HG02943 (cell line): ENCODE results near the gene PSD2.

Source experiments
- ATAC-seq: cut with Tn5 transposase; IDR thresholded peaks from one replicate; pipeline ENCODE4 v1.9.1; 2021; ENCODE audit warnings: mild to moderate bottlenecking, low read depth, moderate library complexity; ENCODE audit not compliant: unreplicated experiment

The PSD2 gene

GRCh38 chr5:139809331-139809810 is 13.8 kb downstream of the PSD2 start:
- ATAC-seq: no peak

GRCh38 chr5:139810341-139811273 is 15.0 kb downstream of the PSD2 start:
- no peak for ATAC-seq

GRCh38 chr5:139811274-139811607 is 15.6 kb downstream of the PSD2 start:
- ATAC-seq: no peak

DNA sequence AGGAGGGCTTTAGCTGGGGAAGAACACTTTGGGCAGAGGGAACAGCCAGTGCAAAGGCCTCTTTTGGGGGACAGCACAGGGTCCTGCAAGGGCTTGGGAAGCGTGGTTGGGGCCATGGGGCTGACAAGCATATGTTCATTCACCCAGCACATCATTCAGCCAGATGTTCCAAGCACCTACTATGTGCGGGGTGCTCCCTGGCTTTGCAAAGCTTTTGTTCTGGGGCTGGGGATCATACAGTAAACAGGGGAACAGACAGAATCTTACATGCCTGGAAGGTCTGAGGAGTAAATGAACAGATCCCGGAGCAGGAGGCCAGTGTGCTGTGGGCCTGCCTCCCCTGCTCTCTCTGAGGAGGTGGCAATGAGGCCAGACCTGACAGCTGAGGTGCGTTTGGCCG is 16.7 kb downstream of the PSD2 start:
- ATAC-seq: no peak

- no peak for ATAC-seq
These were observed 17.5 kb downstream of the PSD2 start for GRCh38 chr5:139812836-139813805.

- no peak for ATAC-seq
These were observed 18.6 kb downstream of the PSD2 start for GRCh38 chr5:139814191-139814601.

DNA sequence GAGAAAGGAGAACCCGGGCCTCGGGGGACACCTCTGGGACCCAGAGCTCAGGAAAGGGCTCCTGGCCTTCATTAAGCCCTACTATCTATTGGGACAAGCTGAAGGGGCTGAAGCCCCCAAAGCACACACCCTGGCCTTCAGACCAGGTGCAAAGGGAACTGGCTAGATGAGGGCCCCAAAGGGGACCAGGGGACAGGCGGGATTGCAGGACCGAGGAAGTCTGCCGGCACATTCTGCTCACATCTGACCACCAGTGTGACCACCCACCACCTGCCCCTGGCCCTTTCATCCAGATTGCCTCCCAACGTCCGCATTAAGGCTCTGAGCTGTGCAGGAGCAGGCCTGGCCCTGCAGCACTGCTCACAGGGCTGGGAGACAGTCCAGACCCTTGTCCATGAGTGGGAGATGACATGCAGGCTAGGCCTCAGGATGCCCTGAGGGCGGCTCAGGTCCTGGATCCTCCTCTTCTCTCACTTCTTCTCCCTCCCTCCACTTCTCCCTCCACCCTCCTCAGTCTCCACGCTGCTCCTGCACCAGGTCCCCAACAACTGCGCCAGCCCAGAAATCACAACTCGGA is 19.2 kb downstream of the PSD2 start:
- no peak for ATAC-seq

GRCh38 chr5:139816566-139816965 is 21.0 kb downstream of the PSD2 start:
- no peak for ATAC-seq

DNA sequence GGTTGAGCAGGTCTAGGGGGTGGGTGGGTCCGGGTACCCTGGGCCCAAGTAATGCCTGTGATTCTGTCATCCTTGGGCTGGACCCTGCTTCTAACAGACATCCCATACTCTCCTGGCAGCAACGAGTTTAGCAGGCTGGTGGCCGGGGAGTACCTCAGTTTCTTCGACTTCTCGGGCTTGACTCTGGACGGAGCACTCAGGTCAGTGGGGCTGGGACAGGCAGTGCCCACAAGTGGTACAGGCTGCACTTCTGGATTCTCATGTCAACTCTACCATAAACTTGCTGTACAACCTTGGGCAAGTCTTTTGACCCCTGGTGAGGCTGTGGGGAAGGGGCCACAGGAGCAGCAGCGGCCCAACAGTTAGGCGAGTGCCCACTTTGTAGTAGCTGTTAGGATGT is 21.8 kb downstream of the PSD2 start:
- no peak for ATAC-seq

GRCh38 chr5:139817970-139818369 is 22.4 kb downstream of the PSD2 start:
- ATAC-seq: no peak

DNA sequence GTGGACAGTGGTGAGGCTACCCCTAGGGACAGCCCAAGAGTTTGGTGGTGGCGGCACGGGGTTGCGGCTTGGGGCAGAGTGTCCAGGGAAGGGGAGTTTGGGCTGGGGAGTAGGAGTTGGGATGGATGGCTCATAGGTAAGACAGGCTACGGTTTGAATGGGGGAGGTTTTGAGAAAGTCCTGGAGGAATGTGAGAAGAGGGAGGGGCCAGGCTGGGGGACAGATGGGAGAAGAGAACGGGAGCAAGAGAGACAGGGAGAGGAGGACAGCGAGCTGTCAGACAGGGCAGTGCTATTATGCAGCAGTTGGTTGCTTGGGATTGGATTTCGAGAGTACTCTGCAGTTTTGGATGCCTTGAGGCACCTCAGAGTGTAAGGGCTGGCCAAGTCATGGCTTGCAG is 24.5 kb downstream of the PSD2 start:
- no peak for ATAC-seq

DNA sequence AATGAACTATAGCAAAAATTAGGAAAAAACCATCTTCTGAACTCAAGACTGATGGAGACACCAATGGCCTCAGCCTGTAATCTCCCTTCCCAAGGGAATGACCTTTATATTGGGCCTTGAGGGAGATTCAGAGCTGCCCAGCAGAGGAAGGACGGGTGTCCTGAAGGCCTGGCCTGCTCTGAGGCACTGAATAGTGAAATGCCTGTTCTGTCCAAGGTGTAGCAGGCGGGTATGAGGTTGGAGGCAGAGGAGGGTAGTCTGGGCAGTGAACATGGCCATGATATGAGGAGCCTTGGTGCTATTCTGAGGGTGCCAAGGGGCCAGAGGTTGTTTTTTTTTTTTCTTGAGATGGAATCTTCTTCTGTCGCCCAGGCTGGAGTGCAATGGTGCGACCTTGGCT is 25.0 kb downstream of the PSD2 start:
- no peak for ATAC-seq

- no peak for ATAC-seq
These were observed 26.4 kb downstream of the PSD2 start for GRCh38 chr5:139821806-139822552.

DNA sequence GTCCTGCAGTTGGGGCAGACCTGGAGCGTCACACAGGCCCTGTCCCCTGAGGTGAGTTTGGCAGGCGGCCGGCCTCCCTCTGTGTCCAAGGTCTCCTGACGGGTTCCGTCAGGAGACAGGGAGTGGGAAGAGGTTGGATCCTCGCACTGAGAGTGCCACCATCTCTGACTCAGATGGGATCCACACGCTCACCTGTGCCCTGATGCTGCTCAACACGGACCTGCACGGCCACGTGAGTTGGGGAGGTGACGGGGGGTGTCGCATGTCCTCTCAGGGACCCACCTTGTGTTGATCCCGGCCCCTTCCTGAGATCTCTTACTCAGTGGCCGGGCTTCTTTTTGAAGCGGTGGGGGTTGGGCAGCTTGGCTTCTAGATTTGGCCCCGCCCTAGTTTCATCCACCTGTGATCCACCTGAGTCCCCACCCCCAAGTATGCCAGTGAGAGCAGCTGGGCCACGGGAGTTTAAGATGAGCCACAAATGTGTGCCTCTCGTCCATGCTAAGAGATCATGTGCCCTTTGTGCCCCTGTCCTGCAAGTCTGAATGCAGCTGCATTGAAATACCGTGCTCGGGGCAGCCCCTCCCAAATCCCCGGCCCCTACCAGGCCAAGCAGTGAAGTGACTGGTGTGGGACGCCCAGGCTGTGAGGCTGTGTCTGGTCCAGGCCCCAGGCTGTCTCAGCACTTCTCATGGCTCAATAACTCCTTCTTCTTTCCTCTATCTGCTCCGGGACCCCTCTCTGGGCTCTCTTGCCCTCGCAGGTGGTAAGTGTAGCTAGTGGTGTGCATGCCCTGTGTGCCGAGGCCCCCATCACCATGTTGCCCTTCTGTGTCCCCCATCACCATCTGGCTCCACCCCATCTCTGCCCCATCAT is 27.2 kb downstream of the PSD2 start:
- no peak for ATAC-seq

DNA sequence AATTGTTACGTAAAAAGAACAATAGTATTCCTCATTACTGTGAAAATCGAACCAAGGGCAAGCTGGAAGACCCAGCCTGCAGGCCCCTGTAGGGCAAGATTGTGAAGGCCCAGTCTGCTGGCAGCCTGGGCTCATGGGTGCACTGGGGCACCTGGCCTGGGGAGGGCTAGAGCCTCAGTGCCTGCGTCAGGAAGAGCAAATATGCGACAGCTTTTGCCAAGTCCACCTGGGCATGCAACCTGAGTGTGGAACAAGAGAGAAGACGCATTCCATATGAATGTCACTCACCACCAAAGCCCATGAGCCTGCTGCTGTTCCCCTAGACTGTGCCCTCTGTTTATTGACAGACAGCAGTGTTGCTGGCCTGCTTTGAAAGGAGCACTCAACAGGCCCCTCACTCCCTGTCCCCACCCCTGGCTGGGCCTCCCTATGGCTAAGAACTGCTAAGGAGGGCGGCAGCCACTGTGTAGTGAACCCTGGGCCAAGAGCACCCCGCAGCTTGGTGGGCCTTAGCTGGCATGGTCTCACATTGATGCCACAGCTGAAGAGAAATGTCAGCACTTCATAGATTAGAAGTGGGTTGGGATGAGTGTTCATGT is 28.2 kb downstream of the PSD2 start:
- no peak for ATAC-seq

DNA sequence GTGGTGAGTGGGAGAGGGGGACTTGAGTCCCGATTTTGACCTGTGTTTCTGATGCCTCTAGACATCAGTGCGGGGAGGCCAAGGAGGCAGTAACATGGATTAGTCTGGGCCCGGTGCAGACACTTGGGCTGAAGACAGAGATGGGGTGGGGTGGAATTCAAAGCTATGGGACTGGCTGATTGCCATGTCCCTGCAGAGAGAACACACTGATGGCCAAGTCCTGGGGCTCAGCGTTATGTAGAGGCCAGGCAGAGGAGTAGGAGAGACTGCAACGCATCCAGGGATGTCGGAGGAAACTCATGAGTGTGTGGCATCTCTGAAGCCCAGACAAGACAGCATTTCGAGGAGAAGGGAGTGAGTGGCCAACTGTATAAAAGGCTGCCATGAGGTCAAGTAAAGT is 30.1 kb downstream of the PSD2 start:
- no peak for ATAC-seq

GRCh38 chr5:139828207-139828895 is 32.7 kb downstream of the PSD2 start:
- no peak for ATAC-seq

DNA sequence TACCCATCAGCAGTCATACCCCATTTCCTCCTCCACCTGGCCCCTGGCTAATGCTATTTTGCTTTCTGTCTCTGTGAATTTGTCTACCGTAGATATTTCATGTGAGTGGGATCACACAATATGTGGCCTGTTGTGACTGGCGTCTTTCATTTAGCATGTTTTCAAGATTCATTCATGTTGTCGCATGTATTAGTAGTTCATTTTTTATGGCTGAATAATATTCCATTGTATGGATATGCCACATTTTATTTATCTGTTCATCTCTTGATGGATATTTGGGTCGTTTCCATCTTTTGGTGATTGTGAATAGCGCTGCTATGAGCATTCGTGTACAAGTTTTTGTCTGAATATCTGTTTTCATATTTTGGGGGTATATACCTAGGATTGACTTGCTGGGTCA is 33.9 kb downstream of the PSD2 start:
- ATAC-seq: no peak
